Progenitor cell of endocrine pancreas (in vitro differentiated cells): ENCODE measurements around the gene PDXP. TPM values are rescaled to one million over a fixed set of nuclear protein-coding genes. Genes with fewer than 3 reads are reported as not detected.

Source experiments
- DNase-seq: peaks from one replicate; pipeline ENCODE4 v3.0.0; 2021; ENCODE audit warnings: low spot score; ENCODE audit not compliant: unreplicated experiment
- H3K27ac Mint-ChIP-seq: 2 replicates; pipeline ENCODE4 v1.8.0; 2021; ENCODE audit warnings: mild to moderate bottlenecking, moderate library complexity, mixed read lengths
- H3K27me3 Mint-ChIP-seq: 2 replicates; pipeline ENCODE4 v1.8.0; 2021; ENCODE audit warnings: mixed read lengths
- H3K36me3 Mint-ChIP-seq: 2 replicates; pipeline ENCODE4 v1.8.0; 2022; ENCODE audit warnings: mixed read lengths; ENCODE audit not compliant: insufficient read depth
- H3K4me1 Mint-ChIP-seq: 2 replicates; pipeline ENCODE4 v1.8.0; 2021; ENCODE audit warnings: low read depth, mixed read lengths
- H3K4me3 Mint-ChIP-seq: 2 replicates; pipeline ENCODE4 v1.8.0; 2021; ENCODE audit warnings: low read depth, mild to moderate bottlenecking, moderate library complexity, mixed read lengths
- H3K9me3 Mint-ChIP-seq: 2 replicates; pipeline ENCODE4 v1.8.0; 2021; ENCODE audit warnings: low read depth, mixed read lengths
- CTCF ChIP-seq: fragments of 200-600 bp; sonication (generic); IDR thresholded peaks from one replicate; pipeline ENCODE4 v1.5.0; 2021; ENCODE audit warnings: antibody characterized with exemption, mild to moderate bottlenecking; ENCODE audit not compliant: unreplicated experiment
- total RNA-seq: library from RNA; stranded (reverse); gene quantifications from 2 replicates; pipeline ENCODE4 v1.2.1, GENCODE V29; 2021

PDXP gene
- total RNA-seq, 1 donor from 2014 or later: 17.7 TPM

GRCh38 chr22:37664249-37665101 lies 6.0 kb downstream of the PDXP start:
- no peak for DNase-seq
- peaks cover 5% of the 10 kb centered on the region for H3K36me3 Mint-ChIP-seq
- TF ChIP-seq CTCF: no peak
- H3K27ac Mint-ChIP-seq: no peak overlapping the region
- no peaks in the 10 kb centered on the region for H3K9me3 Mint-ChIP-seq
- H3K27me3 Mint-ChIP-seq: no peaks in the 10 kb centered on the region
- H3K4me3 Mint-ChIP-seq: no peak overlapping the region
- H3K4me1 Mint-ChIP-seq: peaks cover 18% of the 10 kb centered on the region

- no peak for TF ChIP-seq CTCF
- DNase-seq: no peak
- no peak overlapping the region for H3K4me3 Mint-ChIP-seq
- H3K27me3 Mint-ChIP-seq: no peaks in the 10 kb centered on the region
- no peaks in the 10 kb centered on the region for H3K9me3 Mint-ChIP-seq
- peaks cover 5% of the 10 kb centered on the region for H3K36me3 Mint-ChIP-seq
- peaks cover 8% of the 10 kb centered on the region for H3K4me1 Mint-ChIP-seq
- H3K27ac Mint-ChIP-seq: no peak overlapping the region
Measured at GRCh38 chr22:37665487-37665886, 7.0 kb downstream of the PDXP start.

DNA sequence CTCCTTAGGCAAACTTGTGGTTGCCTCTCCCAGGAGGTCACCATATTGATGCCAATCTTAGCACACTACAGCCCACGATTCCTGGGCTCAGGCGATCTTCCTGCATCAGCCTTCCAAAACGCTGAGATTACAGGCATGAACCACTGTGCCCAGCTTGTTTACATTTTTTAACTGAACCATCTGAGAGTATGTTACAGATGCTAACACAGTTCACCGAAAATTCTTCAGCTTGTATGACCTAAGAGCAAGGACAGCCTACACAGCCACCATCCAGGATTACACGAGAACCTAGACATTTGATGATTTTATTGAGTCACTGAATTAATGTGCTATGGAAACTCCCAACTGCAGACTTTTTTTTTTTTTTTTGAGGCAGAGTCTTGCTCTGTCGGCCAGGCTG lies 11.1 kb downstream of the PDXP start:
- H3K27ac Mint-ChIP-seq: no peak overlapping the region
- no peaks in the 10 kb centered on the region for H3K9me3 Mint-ChIP-seq
- peaks cover 5% of the 10 kb centered on the region for H3K36me3 Mint-ChIP-seq

GRCh38 chr22:37672206-37672919 lies 13.8 kb downstream of the PDXP start:
- no peak for DNase-seq
- Mint-ChIP-seq H3K9me3 (no peaks in the 10 kb centered on the region), H3K36me3 (no peaks in the 10 kb centered on the region), H3K27me3 (peaks cover 9% of the 10 kb centered on the region), H3K4me1 (peaks cover 1% of the 10 kb centered on the region), H3K4me3 (no peak overlapping the region), H3K27ac (no peak overlapping the region)
- no peak for TF ChIP-seq CTCF

More for the DNA sequence above, 11.1 kb downstream of the PDXP start:
- no peak for DNase-seq
- H3K4me3 Mint-ChIP-seq: no peak overlapping the region
- no peaks in the 10 kb centered on the region for H3K27me3 Mint-ChIP-seq
- no peak for TF ChIP-seq CTCF
- H3K4me1 Mint-ChIP-seq: no peaks in the 10 kb centered on the region

DNA sequence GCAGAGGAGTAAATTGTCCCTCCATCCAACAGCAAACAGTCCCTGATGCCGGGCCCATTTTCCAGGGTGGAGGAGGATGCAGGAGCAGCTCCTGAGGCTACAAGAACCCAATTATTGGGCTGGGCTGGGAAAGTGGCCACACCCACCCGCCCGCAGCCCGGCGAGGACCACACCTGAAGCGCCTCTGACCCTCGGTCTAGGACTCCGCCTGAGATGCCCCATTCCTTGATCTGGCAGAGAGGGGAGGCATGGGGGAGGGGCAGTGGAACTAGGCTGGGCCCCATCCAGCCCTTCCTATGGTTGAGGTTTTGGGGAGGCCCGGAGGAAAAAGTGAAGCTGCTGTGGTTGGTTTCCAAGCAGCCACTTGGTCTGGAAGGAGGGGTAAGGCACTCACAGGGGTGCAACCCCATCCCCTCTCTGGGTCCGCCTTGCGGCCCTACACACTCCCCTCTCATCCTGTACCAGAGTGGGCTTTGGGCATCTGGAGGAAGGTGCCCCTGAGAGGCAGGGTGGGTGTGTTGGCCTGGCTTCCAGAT lies 14.5 kb downstream of the PDXP start:
- peaks cover 1% of the 10 kb centered on the region for H3K4me1 Mint-ChIP-seq
- H3K27ac Mint-ChIP-seq: no peak overlapping the region
- TF ChIP-seq CTCF: no peak
- H3K4me3 Mint-ChIP-seq: no peak overlapping the region
- H3K36me3 Mint-ChIP-seq: no peaks in the 10 kb centered on the region
- H3K9me3 Mint-ChIP-seq: no peaks in the 10 kb centered on the region
- peaks cover 11% of the 10 kb centered on the region for H3K27me3 Mint-ChIP-seq
- no peak for DNase-seq
